CD14-positive monocyte (primary cell): ENCODE measurements around the gene IFITM10. TPM values are rescaled to one million over a fixed set of nuclear protein-coding genes. Genes with fewer than 3 reads are reported as not detected.

Experiments used
- DNase-seq, 3 donors: peaks; one replicate each; pipeline ENCODE4 v3.0.0-alpha.2; 2011 to 2022
- H2AFZ ChIP-seq: 2 replicates; pipeline ENCODE4 v1.6.0; 2012; ENCODE audit warnings: mild to moderate bottlenecking, low read depth, low read length, inconsistent platforms; ENCODE audit not compliant: insufficient read depth, poor library complexity, severe bottlenecking
- H3K27ac ChIP-seq, 2 donors: 1 replicate in 1 of 2; 2 replicates in 1 of 2; pipeline ENCODE4 v1.5.1; 2012 to 2013; ENCODE audit warnings: low read length in 2 of 2, control low read depth in 1 of 2, inconsistent platforms in 1 of 2, low read depth in 1 of 2, mild to moderate bottlenecking in 1 of 2
- H3K27me3 ChIP-seq, 2 donors: one replicate each; pipeline versions ENCODE4 v1.6.0 to v1.6.1; 2011 to 2013; ENCODE audit warnings: low read length in 2 of 2; ENCODE audit not compliant: control insufficient read depth in 2 of 2, insufficient read depth in 2 of 2
- H3K36me3 ChIP-seq, 2 donors: replicated peaks in 1 of 2; 1 replicate in 1 of 2; 2 replicates in 1 of 2; pipeline versions ENCODE4 v1.5.1 to v1.6.1; 2012 to 2013; ENCODE audit warnings: low read length in 2 of 2, control low read depth in 1 of 2, inconsistent platforms in 1 of 2, mild to moderate bottlenecking in 1 of 2; ENCODE audit not compliant: insufficient read depth in 2 of 2, control insufficient read depth in 1 of 2
- H3K4me1 ChIP-seq, 2 donors: 1 replicate in 1 of 2; 2 replicates in 1 of 2; pipeline versions ENCODE4 v1.5.1 to v1.6.1; 2012 to 2013; ENCODE audit warnings: low read length in 2 of 2, control low read depth in 1 of 2, inconsistent platforms in 1 of 2, mild to moderate bottlenecking in 1 of 2, moderate library complexity in 1 of 2; ENCODE audit not compliant: insufficient read depth in 2 of 2, control insufficient read depth in 1 of 2
- H3K4me2 ChIP-seq: replicated peaks from 2 replicates; pipeline ENCODE3; 2012; ENCODE audit warnings: low read length, moderate library complexity, mild to moderate bottlenecking; ENCODE audit not compliant: poor library complexity, severe bottlenecking; ENCODE audit errors: extremely low read depth
- H3K4me3 ChIP-seq, 3 experiments: fragments of 200-600 bp in 1 of 3; sonication (generic) in 1 of 3; replicated peaks in 1 of 3; 1 replicate in 2 of 3; 2 replicates in 1 of 3; pipeline ENCODE4 v1.5.1; 2011 to 2013; ENCODE audit warnings: low read length in 3 of 3, mild to moderate bottlenecking in 3 of 3, control low read depth in 2 of 3, low read depth in 2 of 3, inconsistent platforms in 1 of 3, moderate library complexity in 1 of 3
- H3K79me2 ChIP-seq: 2 replicates; pipeline ENCODE4 v1.6.0; 2012; ENCODE audit warnings: mild to moderate bottlenecking, control low read depth, inconsistent platforms, low read length, moderate library complexity; ENCODE audit not compliant: insufficient read depth
- H3K9ac ChIP-seq: 2 replicates; pipeline ENCODE4 v1.6.0; 2017; ENCODE audit warnings: low read length, mild to moderate bottlenecking; ENCODE audit not compliant: insufficient read depth, poor library complexity, severe bottlenecking
- H3K9me3 ChIP-seq, 2 donors: replicated peaks in 1 of 2; 1 replicate in 1 of 2; 2 replicates in 1 of 2; pipeline versions ENCODE4 v1.5.1 to v1.6.1; 2012 to 2013; ENCODE audit warnings: low read length in 2 of 2, control low read depth in 1 of 2; ENCODE audit not compliant: control insufficient read depth in 1 of 2, insufficient read depth in 1 of 2
- H4K20me1 ChIP-seq: 2 replicates; pipeline ENCODE4 v1.6.0; 2012; ENCODE audit warnings: mild to moderate bottlenecking, low read length, control low read depth, moderate library complexity; ENCODE audit not compliant: insufficient read depth
- H3K27ac Mint-ChIP-seq, 7 donors: one replicate each; pipeline ENCODE4 v1.8.0; 2020; ENCODE audit warnings: mild to moderate bottlenecking in 7 of 7, mixed read lengths in 7 of 7, moderate library complexity in 6 of 7, inconsistent platforms in 2 of 7
- H3K27me3 Mint-ChIP-seq, 3 donors: one replicate each; pipeline ENCODE4 v1.8.0; 2021 to 2022; ENCODE audit warnings: low read depth in 3 of 3, mild to moderate bottlenecking in 3 of 3, mixed read lengths in 3 of 3, moderate library complexity in 3 of 3, inconsistent platforms in 1 of 3
- H3K36me3 Mint-ChIP-seq, 2 donors: one replicate each; pipeline ENCODE4 v1.8.0; 2020; ENCODE audit warnings: mixed read lengths in 2 of 2, inconsistent platforms in 1 of 2, mild to moderate bottlenecking in 1 of 2
- H3K4me1 Mint-ChIP-seq: one replicate; pipeline ENCODE4 v1.8.0; 2020; ENCODE audit warnings: mild to moderate bottlenecking, mixed read lengths
- H3K4me3 Mint-ChIP-seq, 2 donors: one replicate each; pipeline ENCODE4 v1.8.0; 2020; ENCODE audit warnings: mild to moderate bottlenecking in 2 of 2, mixed read lengths in 2 of 2, moderate library complexity in 1 of 2
- H3K9me3 Mint-ChIP-seq, 7 donors: one replicate each; pipeline ENCODE4 v1.8.0; 2020 to 2022; ENCODE audit warnings: mixed read lengths in 7 of 7, mild to moderate bottlenecking in 6 of 7, moderate library complexity in 6 of 7, inconsistent platforms in 2 of 7
- WGBS: methylation state at CpG from one replicate; pipeline ENCODE4 v1.1.5; 2013; ENCODE audit warnings: missing lambda C conversion rate; ENCODE audit not compliant: insufficient coverage; 5-methylcytosine and 5-hydroxymethylcytosine counted together
- intact Hi-C, 2 donors: fragments of 100-400 bp; cut with micrococcal nuclease; formaldehyde crosslinking; loops; one replicate each; pipeline versions ENCODE4 v1.15.0 to v1.15.1; 2023
- polyA plus RNA-seq, 3 donors: library from polyadenylated mRNA; depleted of rRNA in 1 of 3; unstranded in 2 of 3; stranded (reverse) in 1 of 3; fragments of 300-500 nt in 2 of 3; fragments of >200 nt in 1 of 3; fragmentation: Illumina TruSeq in 2 of 3; gene quantifications; 1 replicate in 2 of 3; 2 replicates in 1 of 3; pipeline ENCODE4 v1.2.3, GENCODE V29; 2012 to 2021
- TF ChIP-seq, protein P1 (sequence below): fragments of 200-600 bp; IDR thresholded peaks from one replicate; pipeline ENCODE4 v1.8.0; 2022; ENCODE audit warnings: antibody characterized with exemption, mild to moderate bottlenecking

IFITM10 gene
- polyA plus RNA-seq, 3 donors, result 2.4 TPM; not detected in 2

DNA sequence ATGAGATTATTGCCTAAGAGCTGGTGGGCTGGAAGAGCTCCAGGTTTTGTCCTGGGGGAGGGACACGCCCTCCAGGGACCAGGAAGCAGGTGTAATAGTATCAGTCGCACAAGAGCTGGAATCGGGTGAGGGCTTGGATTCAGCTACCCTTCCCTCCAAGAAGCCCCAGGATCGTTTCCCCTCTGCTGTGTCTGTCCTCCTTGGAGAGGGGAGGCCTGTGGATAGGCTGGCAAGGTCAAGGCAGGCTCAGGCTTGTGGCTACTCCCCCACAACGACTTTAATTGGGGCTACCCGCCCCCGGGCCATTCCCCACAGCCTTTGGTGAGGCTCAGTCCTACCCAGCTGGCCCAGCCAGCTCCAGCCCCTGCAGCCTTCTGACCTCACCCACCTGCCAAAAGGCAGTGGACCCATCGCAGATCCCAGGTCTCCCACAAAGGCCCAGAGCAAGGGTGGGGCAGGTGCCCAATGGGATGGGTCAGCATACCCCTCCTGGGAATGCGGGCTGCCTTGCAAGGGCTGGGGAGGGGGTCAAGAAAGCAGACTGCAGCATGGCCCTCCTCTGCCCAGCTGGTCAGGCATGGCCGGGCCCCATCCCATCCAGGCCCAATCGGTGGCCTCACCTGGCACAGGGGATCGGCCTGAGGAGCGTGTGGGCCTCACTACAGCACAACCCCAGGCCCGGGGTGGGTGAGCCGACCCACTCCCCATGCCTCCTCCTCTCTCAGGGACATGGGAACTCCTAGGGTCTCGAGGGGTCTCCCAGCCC, 12.3 kb upstream of the IFITM10 start:
- Histone ChIP-seq H3K9ac (peak overlapping the region; percentile 97), H2AFZ (no peak overlapping the region), H3K27ac (peak overlapping the region; percentile 95 to 97), H3K4me1 (peaks cover 59 to 66% of the 10 kb centered on the region in 2 donors), H3K4me2 (peak overlapping the region; percentile 100), H3K36me3 (peaks cover 22 to 27% of the 10 kb centered on the region in 2 donors), H3K4me3 (peak overlapping the region; percentile 83 to 98 (median 90)), H3K27me3 (no peaks in the 10 kb centered on the region), H3K79me2 (peaks cover 60% of the 10 kb centered on the region), H4K20me1 (peaks cover 55% of the 10 kb centered on the region), H3K9me3 (no peaks in the 10 kb centered on the region)
- intact Hi-C loops, result loop anchor here in 1 of 2 donors (2.0 to 5.0 kb wide), 2 partner anchors 20 to 90 kb away; partner anchors contain the start of gene LSP1
- peaks cover 54% of the 10 kb centered on the region for H3K4me1 Mint-ChIP-seq
- peak in 2 of 3 donors; percentile 21 to 22 for DNase-seq
- peaks cover 31 to 41% of the 10 kb centered on the region in 2 donors for H3K36me3 Mint-ChIP-seq
- TF ChIP-seq, protein P1, sequence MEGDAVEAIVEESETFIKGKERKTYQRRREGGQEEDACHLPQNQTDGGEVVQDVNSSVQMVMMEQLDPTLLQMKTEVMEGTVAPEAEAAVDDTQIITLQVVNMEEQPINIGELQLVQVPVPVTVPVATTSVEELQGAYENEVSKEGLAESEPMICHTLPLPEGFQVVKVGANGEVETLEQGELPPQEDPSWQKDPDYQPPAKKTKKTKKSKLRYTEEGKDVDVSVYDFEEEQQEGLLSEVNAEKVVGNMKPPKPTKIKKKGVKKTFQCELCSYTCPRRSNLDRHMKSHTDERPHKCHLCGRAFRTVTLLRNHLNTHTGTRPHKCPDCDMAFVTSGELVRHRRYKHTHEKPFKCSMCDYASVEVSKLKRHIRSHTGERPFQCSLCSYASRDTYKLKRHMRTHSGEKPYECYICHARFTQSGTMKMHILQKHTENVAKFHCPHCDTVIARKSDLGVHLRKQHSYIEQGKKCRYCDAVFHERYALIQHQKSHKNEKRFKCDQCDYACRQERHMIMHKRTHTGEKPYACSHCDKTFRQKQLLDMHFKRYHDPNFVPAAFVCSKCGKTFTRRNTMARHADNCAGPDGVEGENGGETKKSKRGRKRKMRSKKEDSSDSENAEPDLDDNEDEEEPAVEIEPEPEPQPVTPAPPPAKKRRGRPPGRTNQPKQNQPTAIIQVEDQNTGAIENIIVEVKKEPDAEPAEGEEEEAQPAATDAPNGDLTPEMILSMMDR, result no peak
- peak overlapping the region; percentile 92 to 97 (median 96) for H3K27ac Mint-ChIP-seq
- peak overlapping the region; percentile 92 to 95 for H3K4me3 Mint-ChIP-seq
- H3K27me3 Mint-ChIP-seq, result peaks cover 0 to 6% (median 0%) of the 10 kb centered on the region in 3 donors
- 16% methylated on average over 12 of the region's 16 CpGs for WGBS
- no peaks in the 10 kb centered on the region for H3K9me3 Mint-ChIP-seq

DNA sequence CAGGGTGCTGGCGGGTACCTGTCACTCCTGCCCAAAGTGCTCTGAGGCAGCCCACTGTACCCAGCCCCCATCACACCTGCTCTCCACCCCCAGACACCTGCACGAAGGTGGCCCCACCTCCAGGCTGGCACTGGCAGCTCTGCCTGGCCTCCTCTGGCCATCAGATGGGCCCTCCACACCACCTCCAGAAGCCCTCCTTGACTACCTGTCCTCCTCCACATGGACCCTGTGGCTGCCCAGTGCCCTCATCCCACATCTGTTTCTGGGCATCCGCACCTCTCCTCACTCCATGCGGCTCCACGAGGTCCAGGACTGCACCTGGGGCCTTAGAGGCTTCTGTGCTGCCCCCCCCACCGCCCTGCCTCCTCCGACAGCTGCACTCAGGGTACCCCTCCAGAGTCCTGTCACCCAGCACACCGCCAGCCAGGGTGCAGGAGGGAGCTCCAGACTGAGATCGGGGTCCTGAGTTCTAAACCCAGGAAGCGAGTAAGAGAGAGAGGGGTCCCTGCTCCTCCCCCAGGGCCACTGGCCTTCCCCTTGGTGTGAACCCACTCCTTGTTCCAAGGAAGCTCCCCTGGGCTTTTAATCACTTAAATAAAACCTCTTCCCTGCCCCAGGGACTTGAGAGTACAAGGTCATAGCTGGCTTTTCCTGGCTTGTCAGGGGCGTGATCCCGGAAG, 11.6 kb upstream of the IFITM10 start:
- no peak for DNase-seq
- no peaks in the 10 kb centered on the region for H3K9me3 Mint-ChIP-seq
- Histone ChIP-seq H4K20me1 (peaks cover 62% of the 10 kb centered on the region), H3K36me3 (peaks cover 29 to 32% of the 10 kb centered on the region in 2 donors), H3K27me3 (no peaks in the 10 kb centered on the region), H3K4me3 (peak overlapping the region; percentile 83 to 98 (median 90)), H3K9ac (peak overlapping the region; percentile 97), H3K9me3 (no peaks in the 10 kb centered on the region), H3K4me1 (peaks cover 66 to 73% of the 10 kb centered on the region in 2 donors), H3K27ac (peak overlapping the region; percentile 95 to 97), H3K4me2 (peak overlapping the region; percentile 100), H2AFZ (no peak overlapping the region), H3K79me2 (peaks cover 67% of the 10 kb centered on the region)
- TF ChIP-seq, protein P1, result no peak
- H3K4me3 Mint-ChIP-seq, result peak overlapping the region; percentile 92 to 95
- H3K27ac Mint-ChIP-seq, result peak overlapping the region; percentile 92 to 97 (median 96)
- 81% methylated on average over 5 of the region's 12 CpGs for WGBS
- intact Hi-C loops, result loop anchor here in 1 of 2 donors (2.0 to 5.0 kb wide), 2 partner anchors 21 to 90 kb away; partner anchors contain the start of gene LSP1
- peaks cover 61% of the 10 kb centered on the region for H3K4me1 Mint-ChIP-seq
- peaks cover 38 to 48% of the 10 kb centered on the region in 2 donors for H3K36me3 Mint-ChIP-seq
- H3K27me3 Mint-ChIP-seq, result peaks cover 0 to 6% (median 0%) of the 10 kb centered on the region in 3 donors
